NCI-H1694 treated with DMSO at 0.1 percent for 48 hours (cell line): ENCODE data around the gene DPYD.
A peak's percentile ranks its signal among the peaks of the same experiment; 100 is the strongest.

Experiments used
- DNase-seq: peaks from one replicate; lab custom pipeline; 2025; lab: John Stamatoyannopoulos, UW

Gene DPYD

GRCh38 chr1:97920832-97921571, at the start of gene DPYD:
Gene DPYD, minus strand, starts transcription at chr1:97921034. Its CDS starts 112 bp downstream, at chr1:97920922.
- peak; percentile 93 for DNase-seq

- DNase-seq = no peak
These were observed 39.6 kb upstream of the DPYD start for GRCh38 chr1:97960470-97960869.

GRCh38 chr1:97947695-97948094, 26.9 kb upstream of the DPYD start:
- no peak for DNase-seq

GRCh38 chr1:97943354-97943753, 22.5 kb upstream of the DPYD start:
- no peak for DNase-seq

GRCh38 chr1:97942161-97943123, 21.6 kb upstream of the DPYD start:
- no peak for DNase-seq

GRCh38 chr1:97938285-97938642, 17.4 kb upstream of the DPYD start:
- no peak for DNase-seq

GRCh38 chr1:97936976-97937375, 16.1 kb upstream of the DPYD start:
- DNase-seq = no peak

GRCh38 chr1:97934491-97934890, 13.7 kb upstream of the DPYD start:
- DNase-seq = no peak

- no peak for DNase-seq
These were observed 9.3 kb upstream of the DPYD start for GRCh38 chr1:97929874-97930851.

GRCh38 chr1:97926017-97926708, 5.3 kb upstream of the DPYD start:
- DNase-seq = no peak

- peak; percentile 58 for DNase-seq
These were observed 4.3 kb upstream of the DPYD start for GRCh38 chr1:97925151-97925550.

GRCh38 chr1:97923811-97924210, 3.0 kb upstream of the DPYD start:
- peak; percentile 74 for DNase-seq

GRCh38 chr1:97920276-97920831, 480 bp downstream of the DPYD start:
- DNase-seq = no peak

GRCh38 chr1:97919585-97920261, 1.1 kb downstream of the DPYD start:
- DNase-seq = no peak

- no peak for DNase-seq
These were observed 1.9 kb downstream of the DPYD start for GRCh38 chr1:97918961-97919360.

GRCh38 chr1:97913506-97914139, 7.2 kb downstream of the DPYD start:
- DNase-seq = no peak

GRCh38 chr1:97911266-97912215, 9.3 kb downstream of the DPYD start:
- no peak for DNase-seq

GRCh38 chr1:97909266-97909665, 11.6 kb downstream of the DPYD start:
- DNase-seq = no peak

- DNase-seq = no peak
These were observed 12.9 kb downstream of the DPYD start for GRCh38 chr1:97907886-97908285.
